Measurements from ENCODE around the gene RAB37. TPM values are rescaled to one million over a fixed set of nuclear protein-coding genes. Genes with fewer than 3 reads are reported as not detected.
A peak's percentile ranks its signal among the peaks of the same experiment; 100 is the strongest.

RAB37 gene
- total RNA-seq, 2 donors from 2014 or later, result 0.66 to 0.78 TPM

DNA sequence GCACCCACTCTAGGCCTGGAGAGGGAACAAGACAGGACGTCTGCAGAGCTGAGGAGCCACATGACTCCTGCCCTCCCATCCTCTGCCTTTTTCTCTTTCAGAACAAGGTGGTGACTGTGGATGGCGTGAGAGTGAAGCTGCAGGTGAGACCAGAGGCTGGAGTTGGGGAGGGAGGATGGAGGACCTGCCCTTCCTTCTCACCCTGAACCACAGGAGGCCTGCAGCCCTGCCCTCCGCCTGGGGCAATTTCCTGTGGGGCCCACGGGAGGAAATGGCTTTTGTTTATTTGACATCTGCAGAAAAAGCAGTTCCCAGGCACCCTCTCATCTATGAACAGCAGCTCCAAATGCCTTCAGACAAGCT lies 5.1 kb downstream of the RAB37 start:
- ATAC-seq, result no peak
- 32 to 44% methylated on average over 4 of the region's 4 CpGs for WGBS, 2 donors
- peaks cover 21% of the 10 kb centered on the region for H3K4me1 ChIP-seq

DNA sequence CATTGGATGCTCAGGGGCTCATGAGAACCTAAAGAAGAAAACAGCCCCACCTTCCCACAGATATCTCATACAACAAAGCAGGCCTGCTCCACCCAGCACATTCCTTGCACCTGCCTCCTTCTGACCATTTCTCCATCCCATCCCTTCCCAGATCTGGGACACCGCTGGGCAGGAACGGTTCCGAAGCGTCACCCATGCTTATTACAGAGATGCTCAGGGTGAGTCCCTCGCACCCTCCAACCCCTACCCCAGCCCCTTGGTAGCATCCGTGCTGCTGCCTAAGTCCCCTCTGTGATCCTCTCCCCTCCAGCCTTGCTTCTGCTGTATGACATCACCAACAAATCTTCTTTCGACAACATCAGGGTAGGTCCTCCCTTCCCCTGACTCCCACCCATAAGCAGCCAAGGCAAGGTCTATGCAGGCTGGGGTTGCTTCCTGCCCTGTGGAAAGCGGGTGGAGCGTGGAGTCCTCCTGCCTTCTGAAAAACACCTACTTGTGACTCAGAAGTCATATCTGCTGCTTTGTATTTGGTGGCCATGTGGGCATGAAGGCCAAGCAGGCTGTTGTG lies 6.0 kb downstream of the RAB37 start:
- TF ChIP-seq CTCF (IDR thresholded peaks at IDR 0.05), result no peak
- TF ChIP-seq POLR2A (IDR thresholded peaks at IDR 0.05), result no peak
- intact Hi-C loops (cut with DNase I), result loop anchor here (5.0 kb wide), 2 partner anchors 34 to 124 kb away; partner anchors contain the start of gene NAT9
- Histone ChIP-seq H3K27me3 (no peaks in the 10 kb centered on the region), H3K9me3 (no peaks in the 10 kb centered on the region), H3K36me3 (replicated peaks in 1 of 2; ENCODE audit: insufficient read depth in 1 of 2, low read depth in 2 of 2) (no peaks in the 10 kb centered on the region), H3K27ac (no peak overlapping the region), H3K4me1 (peaks cover 22% of the 10 kb centered on the region), H3K4me3 (no peak overlapping the region)
- DNase-seq (no peak), ATAC-seq (no peak)
- 65 to 84% methylated on average over 8 to 9 of the region's 9 CpGs for WGBS, 2 donors

More for the DNA sequence above, 5.1 kb downstream of the RAB37 start:
- intact Hi-C loops (cut with DNase I), result loop anchor here (5.0 kb wide), 2 partner anchors 35 to 125 kb away; partner anchors contain the start of gene NAT9
- Histone ChIP-seq H3K36me3 (replicated peaks in 1 of 2; ENCODE audit: insufficient read depth in 1 of 2, low read depth in 2 of 2) (no peaks in the 10 kb centered on the region), H3K27me3 (peaks cover 0 to 7% of the 10 kb centered on the region in 2 donors), H3K9me3 (no peaks in the 10 kb centered on the region), H3K4me3 (no peak overlapping the region), H3K27ac (no peak overlapping the region)
- TF ChIP-seq POLR2A (IDR thresholded peaks at IDR 0.05) (no peak), CTCF (IDR thresholded peaks at IDR 0.05) (no peak)
- DNase-seq, result no peak

GRCh38 chr17:74743755-74744154 lies 6.7 kb downstream of the RAB37 start:
- Histone ChIP-seq H3K4me1 (peaks cover 22% of the 10 kb centered on the region), H3K4me3 (no peak overlapping the region), H3K27ac (no peak overlapping the region), H3K9me3 (no peaks in the 10 kb centered on the region), H3K36me3 (replicated peaks in 1 of 2; ENCODE audit: insufficient read depth in 1 of 2, low read depth in 2 of 2) (no peaks in the 10 kb centered on the region), H3K27me3 (no peaks in the 10 kb centered on the region)
- WGBS, 2 donors, result 44 to 58% methylated on average over 2 of the region's 2 CpGs
- DNase-seq, result no peak
- ATAC-seq, result no peak
- intact Hi-C loops (cut with DNase I), result loop anchor here (5.0 kb wide), 2 partner anchors 34 to 124 kb away; partner anchors contain the start of gene NAT9
- TF ChIP-seq POLR2A (IDR thresholded peaks at IDR 0.05) (no peak), CTCF (IDR thresholded peaks at IDR 0.05) (no peak)

DNA sequence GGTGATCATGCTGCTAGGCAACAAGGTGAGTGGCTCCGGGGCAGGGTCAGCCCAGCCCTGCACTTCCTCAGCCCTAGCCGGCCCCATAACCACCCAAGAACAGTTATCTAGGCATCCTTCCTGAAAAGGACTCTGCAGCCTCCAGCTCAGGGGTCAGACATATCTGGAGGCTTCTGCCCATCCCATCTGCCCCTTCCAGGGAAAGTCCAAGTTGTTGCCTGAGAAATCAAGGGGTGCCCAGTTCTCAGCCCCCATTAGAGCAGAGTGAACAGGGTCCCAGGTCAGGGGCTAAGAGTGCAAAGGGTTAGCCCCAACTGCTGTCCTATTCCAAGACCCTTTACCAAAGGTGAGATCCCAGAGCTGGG lies 7.3 kb downstream of the RAB37 start:
- 42 to 80% methylated on average over 1 to 2 of the region's 2 CpGs for WGBS, 2 donors
- DNase-seq (no peak), ATAC-seq (no peak)
- H3K27ac ChIP-seq, result peak overlapping the region in 1 of 4 donors; percentile 33
- H3K9me3 ChIP-seq, result no peaks in the 10 kb centered on the region
- peaks cover 22% of the 10 kb centered on the region for H3K4me1 ChIP-seq
- H3K4me3 ChIP-seq, result no peak overlapping the region
- intact Hi-C loops (cut with DNase I), result loop anchor here (5.0 kb wide), 2 partner anchors 33 to 123 kb away; partner anchors contain the start of gene NAT9
- no peak for TF ChIP-seq POLR2A (IDR thresholded peaks at IDR 0.05)
- TF ChIP-seq CTCF (IDR thresholded peaks at IDR 0.05), result no peak
- H3K36me3 ChIP-seq (replicated peaks in 1 of 2; ENCODE audit: insufficient read depth in 1 of 2, low read depth in 2 of 2), result no peaks in the 10 kb centered on the region
- no peaks in the 10 kb centered on the region for H3K27me3 ChIP-seq

All from body of pancreas (tissue), 4 donors.